NCI-H2081 treated with DMSO at 0.1 percent for 48 hours (cell line): ENCODE measurements around the gene ATG16L1.

Experiments
- DNase-seq: peaks from one replicate; lab custom pipeline; 2025; lab: John Stamatoyannopoulos, UW

Gene ATG16L1

DNA sequence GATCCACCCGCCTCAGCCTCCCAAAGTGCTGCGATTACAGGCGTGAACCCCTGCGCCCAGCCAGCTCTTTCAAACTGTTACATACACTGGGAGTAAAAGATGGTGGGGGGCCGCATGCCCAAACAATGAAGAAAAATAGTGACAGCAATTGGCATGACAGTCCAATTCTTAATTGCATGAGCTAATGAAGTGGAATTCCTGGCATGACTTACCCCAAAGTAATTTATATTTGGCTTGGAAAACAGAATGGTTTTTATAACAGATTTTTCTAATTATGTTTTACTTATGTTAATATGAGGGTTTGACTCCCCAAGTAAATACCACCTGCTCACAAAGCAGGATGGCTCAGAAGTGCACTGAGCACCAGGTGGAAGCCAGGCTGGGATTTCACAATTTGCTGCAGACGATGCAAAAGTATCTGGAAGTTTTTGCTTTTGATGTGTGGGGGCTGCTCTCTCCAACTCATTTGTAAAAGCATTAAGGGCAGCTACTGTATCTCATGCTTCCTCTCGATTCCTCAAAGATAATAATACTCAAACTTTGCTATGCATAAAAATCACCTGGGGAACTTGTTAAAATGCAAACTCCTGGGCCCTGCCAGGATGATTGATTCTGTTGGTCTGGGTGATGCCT is 24.0 kb upstream of the ATG16L1 start:
- DNase-seq: no peak

DNA sequence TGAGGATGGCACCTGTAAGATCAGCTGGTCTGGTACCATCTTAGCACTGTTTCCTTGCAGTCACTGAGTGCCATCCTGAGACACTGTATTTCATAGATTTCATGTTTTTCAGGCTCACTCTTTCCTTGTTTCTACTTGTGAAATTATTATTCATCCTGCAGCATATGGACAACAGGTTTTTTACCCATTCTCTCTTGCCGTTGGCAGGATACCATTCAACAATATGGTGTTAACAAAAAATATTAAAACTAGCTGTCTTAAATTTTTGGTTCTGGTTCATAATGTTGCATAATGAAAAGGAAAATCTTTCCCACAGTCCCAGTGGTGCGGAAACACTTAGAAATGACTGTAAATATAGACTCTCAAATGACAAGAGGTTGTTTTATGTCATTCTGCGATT is 23.1 kb upstream of the ATG16L1 start:
- DNase-seq: no peak

DNA sequence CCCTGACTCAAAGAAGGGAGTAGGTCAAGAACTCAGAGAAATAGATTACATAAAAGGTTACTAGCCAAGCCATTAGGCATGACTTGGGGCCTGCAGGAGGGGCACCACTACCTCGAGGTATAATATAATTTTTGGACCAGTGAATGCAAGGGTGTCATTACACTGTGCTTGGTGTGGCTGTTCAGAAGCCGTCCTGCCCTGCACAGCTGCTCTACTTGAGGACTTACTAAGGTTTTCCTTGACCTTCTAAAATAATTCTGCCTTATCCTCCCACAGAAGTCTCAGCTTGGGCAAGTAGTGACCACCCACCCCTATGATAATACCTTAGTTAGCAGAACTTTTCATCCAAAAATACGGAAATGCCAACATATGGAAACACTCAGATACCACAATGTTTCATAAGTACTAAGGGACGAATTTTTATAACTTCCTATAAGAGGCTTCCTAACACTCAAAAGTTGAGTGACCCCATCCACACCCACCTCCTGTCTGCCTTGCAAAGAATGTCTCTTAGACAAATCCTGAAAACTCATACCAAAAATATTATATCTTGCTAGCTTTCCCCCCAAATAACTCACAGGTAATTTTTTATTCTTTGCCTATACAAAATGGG is 17.7 kb upstream of the ATG16L1 start:
- DNase-seq: no peak

DNA sequence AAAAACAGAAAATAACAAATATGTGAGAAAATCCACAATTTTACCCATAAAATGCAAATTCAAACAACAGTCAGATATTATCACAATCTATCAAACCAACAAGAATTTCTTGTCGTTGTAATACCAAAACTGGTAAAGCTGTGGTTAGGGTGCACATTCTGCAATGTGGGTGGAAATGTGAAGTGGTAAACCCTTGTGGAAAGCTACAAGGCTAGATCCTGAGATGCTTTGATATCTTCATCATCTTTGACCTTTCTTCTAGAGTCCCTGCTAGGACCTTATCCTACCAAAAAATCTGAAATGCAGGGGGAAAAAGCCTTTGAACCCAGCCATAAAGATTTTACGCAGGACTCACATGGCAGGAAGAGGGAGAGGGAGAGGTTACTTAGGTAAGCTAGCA is 17.2 kb upstream of the ATG16L1 start:
- no peak for DNase-seq

DNA sequence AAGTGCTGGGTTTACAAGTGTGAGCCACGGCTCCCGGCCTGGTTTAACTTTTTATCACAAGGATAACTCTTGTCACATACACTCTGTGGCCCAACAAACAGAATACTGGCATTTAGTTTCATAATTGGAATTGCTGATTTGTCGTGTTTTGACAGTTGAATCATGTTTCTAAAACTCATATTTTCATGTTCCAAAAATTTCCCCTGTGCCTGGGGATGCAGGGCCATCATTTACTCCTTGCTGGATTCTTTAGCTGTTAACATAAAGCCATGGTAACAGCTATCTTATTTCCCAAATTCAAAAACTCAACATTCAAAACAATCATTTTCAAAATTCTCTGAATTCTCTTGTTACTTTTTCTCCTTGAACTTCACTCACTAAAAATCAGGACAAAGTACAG is 16.5 kb upstream of the ATG16L1 start:
- DNase-seq: no peak

DNA sequence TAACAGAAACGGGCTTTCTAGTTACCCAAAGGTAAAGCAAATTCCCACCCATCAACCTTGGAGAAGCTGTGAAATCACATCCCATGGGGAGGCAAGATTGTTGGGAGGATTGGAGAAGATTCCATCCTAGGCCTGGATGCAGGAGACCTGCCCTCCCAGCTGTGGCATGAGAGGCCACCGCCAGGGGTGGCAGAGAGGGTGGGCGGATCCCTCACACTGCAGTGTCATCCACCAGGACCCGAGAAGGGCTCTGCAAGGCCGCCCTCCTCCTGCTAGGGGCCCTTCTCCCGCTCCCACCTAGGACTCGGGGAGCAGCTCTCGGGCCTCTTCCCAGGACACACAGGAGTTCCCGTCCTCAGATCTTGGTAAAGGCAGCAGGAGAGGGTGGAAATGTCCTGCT is 15.5 kb upstream of the ATG16L1 start:
- no peak for DNase-seq

DNA sequence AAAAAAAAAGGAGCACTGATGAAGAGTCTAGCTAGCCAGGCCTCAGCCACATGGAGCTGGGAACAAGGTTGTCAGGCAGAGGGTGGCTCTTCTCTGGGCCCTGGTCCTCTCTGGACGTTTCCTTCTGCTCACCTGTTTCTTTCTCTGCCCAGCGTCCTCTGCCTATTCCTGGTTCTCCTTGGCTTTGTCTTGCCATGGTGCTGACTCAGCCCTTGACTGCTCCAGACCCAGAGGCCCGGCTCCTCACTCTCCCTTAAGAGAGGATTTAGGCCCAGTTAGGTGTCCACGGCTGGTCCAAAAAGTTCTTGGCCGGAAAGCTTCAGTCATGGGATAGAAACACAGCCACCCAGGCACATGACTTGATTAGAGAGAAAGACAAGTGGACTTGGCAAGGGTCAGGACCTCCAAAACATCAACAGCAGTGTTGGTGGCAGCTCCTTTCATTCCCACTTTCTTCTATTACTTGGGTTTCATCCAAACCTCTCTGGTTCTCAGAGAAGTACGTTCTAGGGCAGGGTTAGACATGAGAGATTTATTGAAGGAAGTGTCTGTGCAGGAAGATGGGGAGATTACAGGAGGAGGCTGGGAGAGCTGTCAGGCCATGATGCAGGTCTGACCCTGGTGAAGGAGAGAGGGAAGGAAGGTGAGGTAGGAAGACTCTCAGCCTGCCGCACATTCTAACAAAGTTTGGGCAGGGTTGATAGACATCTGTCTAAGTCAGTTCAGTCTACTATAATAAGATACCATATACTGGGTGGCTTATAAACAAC is 14.5 kb upstream of the ATG16L1 start:
- DNase-seq: no peak

DNA sequence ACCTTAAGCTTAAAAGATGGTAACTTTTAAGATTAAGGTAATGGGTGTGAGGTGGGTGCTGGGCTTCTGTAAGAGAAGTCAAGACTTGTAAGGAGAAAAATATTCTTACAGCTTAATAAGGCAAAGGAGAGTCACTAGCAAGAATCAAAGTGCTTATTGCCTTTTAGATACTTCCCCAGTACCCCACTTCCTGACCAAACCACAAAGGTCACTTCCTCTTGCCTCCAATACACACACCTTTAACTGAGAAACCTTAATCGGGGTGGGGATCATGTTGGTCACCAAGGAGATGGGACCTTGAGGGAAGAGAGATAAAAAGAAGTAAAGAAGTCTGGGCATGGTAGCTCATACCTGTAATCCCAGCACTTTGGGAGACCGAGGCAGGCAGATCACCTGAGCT is 10.6 kb upstream of the ATG16L1 start:
- no peak for DNase-seq

DNA sequence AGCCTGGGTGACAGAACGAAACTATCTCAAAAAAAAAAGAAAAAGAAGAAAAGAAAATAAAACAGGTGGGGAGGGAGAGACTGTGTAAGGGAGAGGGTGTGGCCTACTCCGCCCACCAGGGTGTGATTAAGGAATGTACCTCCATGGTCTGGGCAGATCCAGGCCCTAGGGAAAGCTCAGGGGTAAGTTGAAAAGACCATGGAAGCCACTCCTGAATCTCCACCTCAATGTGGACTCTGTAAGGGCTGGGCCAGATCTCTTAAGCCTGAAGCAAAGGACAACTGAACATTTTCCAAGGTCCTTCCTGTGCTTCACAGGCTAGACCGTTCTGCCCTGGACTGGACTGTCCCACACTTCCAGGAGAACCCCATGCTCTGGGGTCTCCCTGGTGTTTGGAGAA is 9.7 kb upstream of the ATG16L1 start:
- no peak for DNase-seq

DNA sequence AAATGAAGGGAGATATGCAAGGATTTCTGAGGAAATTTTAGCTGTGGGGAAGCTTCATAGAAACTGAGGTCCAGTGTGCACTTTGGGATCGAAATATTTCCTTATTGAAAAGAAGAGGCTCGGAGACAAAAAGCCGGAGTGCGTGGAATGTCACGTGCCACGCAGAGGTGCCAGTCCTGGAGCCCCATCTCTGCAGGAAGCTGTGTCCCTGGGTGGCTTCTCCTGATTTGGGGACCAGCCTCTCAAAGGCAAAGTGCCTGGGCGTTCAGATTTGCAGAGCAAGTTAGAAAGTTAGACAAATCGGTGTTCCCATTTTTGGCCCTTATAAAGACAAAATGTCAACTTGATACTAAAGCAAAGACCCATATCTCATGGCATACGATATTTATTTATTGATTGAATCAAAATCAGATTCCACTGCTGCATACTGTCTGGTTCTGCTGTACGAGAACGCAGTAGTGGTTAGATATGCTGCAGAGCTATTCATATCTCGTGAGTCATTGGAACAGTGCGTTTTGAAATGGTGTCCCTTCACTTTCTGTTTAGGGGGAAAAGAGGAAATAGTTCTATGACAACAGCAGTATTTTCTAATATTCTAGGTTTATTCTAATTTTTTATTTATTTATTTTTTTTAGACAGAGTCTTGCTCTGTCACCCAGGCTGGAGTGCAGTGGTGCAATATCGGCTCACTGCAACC is 9.1 kb upstream of the ATG16L1 start:
- DNase-seq: no peak

DNA sequence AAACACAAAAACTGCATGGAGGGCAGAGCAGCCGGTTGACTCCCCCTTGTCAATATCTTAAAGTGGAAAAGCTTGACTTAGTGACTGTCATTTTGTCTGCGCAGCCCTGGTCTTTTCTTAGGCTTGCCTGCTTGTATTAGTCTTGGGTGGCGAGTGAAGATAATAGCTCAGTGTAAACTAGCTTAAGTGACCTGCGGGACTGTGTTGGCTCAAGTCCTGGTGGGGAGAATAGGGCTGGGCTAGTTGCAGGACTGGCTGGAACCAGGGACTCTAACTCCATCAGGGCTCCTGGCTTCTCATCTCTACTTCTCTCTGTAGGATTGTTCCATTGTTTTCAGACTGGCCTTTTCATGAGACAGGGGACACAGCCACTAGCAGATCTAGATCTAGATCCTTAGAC is 8.1 kb upstream of the ATG16L1 start:
- no peak for DNase-seq

DNA sequence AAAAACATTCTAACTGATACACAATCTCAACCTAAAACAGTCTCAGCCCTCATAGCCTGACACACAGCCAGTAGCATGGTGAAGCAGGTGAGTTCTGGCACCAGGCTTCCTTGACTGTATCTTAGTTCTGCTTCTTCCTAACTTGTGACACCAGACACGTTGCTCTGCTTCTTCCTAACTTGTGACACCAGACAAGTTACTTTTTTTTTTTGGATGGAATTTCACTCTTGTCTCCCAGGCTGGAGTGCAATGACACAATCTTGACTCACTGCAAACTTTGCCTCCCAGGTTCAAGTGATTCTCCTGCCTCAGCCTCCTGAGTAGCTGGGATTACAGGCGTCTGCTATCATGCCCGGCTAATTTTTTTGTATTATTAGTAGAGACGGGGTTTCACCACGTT is 6.7 kb upstream of the ATG16L1 start:
- DNase-seq: no peak

DNA sequence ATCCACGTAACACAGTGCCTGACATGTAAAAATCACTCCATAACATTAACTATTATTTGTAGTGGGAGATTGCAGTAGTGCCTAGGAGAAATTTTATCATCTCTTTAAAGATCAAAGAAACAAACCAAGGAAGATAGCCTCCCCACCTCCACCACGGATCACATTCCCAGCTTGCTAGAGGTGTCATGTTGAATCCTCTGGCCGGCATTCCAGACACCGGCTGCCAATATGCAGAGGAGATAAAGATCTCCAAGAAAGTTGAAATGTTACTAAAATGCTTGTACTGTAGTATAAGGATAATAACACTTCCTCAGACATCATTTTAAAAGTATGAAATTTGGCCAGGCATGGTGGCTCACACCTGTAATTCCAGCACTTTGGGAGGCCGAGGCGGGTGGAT is 6.1 kb upstream of the ATG16L1 start:
- no peak for DNase-seq

DNA sequence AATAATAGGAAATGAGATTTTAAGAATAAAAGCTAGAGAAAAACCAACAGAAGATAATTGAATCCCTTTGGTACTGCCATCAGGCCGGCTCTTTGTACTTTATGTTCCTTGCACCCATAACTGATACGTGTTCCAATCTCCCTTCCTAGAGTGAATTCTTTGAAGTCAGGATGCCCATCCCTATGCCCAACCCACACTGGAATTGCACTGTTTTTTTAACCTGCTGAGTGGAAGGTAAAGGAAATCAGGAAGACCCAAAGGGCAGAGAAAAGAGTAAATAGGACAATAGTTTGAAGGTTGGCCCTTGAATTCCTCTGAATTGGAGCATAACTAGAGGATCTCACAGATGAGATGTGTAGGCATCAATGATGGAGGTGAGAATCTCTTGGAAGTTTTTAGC is 4.4 kb upstream of the ATG16L1 start:
- DNase-seq: no peak

DNA sequence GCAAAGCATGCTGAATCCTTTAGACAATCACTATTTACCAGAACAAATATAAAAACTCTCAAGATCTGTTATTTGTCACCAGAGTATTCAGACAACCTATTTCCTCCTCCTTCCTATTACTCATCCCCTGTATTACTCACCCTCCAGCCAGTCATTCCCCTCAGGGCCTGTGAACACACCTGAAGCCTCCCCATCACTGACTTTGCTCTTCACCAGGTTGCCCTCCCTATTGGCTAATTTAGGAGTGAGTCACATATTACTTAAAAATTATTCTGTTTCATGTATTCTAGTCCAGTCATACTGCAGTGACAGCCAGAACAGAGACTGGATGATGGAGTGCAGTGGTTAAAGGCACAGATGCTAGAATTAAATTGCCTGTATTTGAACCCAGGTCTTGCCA is 3.7 kb upstream of the ATG16L1 start:
- no peak for DNase-seq

DNA sequence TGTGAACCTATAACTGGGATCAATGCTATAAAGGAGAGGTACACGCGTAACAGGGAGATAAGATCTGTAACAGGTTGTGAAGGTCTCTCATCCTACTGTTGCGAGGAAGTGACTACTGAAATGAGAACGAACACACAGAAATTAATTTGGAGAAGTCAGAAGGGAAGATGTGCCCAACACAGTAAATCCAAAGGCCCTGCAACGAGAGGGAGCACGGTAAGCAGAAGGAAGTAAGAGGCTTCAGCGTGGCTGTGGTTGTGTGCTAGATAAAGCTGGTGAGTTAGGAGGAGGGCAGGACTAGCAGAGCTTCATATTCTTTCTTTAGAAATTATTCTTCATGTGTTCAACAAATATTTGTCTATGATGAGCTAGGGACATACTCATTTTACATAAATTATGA is 2.5 kb upstream of the ATG16L1 start:
- DNase-seq: no peak

DNA sequence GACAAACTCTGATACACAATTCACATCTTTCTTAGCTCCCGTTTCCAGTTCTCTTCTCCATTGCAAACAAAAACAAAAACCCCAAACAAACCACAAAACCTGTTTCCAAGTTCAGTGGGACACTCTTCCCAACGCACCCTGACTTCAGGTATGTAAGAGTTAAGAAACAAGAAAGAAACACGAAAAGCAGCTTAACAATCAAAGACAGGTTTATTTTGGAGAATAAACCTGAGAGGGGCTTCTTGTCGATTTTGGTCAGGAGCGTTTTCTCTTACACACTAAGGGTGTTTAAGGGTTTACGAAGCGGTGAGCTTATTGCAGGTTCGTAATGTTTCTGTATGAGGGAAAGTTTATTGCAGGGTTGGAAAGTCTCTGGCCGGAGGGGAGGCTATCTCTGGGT is 905 bp upstream of the ATG16L1 start:
- DNase-seq: no peak

DNA sequence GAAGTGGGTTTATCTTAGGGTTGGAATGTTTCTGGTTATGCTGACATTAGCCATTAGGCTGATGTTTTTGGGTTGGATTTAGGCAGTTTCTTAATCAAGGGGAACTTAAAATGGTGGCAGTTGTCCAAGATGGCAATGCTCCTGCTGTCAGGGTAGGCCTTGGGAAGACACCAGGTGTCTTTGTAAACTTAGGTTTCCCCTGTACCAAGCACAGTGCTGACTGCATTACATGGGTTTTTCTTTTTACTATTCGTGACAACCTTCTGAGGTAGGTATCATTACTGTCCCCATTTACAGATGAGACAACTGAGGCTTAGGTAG is 528 bp upstream of the ATG16L1 start:
- no peak for DNase-seq

DNA sequence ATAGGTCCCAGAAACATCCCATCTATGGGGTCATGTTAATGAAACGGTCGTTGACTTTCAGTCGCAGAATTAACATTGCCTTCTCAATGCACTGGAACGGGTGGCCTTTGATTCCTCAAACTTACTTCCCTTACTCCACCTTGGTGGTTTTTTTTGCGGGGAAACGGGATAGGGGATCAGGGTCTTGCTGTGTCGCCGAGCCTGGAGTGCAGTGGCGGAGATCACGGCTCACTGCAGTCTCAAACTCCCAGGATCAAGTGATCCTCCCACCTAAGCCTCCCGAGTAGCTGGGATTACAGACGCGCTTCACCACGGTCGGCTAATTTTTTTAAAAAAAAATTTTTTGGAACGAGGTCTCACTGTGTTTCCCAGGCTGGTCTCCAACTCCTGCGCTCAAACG is 754 bp downstream of the ATG16L1 start:
- DNase-seq: no peak

DNA sequence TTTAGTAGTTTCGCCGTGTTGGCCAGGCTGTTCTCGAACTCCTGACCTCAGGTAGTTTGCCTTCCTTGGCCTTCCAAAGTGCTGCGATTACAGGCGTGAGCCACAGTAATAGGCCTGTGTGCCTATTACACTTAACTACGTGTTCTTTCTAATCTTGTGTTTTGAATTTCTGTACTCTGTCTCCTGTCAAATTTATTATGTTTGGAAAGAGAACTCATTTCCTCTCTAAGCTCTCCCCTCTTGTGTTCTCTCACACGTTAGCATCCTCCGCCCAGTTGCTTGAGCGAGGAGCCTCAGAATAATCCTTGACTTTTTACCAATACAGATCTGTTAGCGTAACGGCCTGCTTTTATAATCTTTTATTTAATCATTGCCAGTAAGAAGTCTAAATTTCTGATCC is 3.7 kb downstream of the ATG16L1 start:
- DNase-seq: no peak

DNA sequence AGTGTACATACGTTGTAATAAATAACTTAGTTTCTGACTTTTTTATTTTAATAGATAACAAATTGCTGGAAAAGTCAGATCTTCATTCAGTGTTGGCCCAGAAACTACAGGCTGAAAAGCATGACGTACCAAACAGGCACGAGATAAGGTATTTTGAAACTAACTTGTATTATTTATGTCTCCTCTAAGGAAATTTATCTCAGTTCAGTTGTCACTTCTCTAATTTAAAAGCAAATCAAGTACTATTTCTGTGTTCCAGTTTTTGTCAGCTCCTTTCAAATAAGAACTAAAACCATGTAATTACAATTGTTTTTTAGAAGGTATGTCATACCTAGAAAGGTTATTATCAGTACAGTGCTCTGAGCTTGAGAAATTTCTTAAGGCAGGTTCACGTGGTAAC is 4.6 kb downstream of the ATG16L1 start:
- DNase-seq: no peak

DNA sequence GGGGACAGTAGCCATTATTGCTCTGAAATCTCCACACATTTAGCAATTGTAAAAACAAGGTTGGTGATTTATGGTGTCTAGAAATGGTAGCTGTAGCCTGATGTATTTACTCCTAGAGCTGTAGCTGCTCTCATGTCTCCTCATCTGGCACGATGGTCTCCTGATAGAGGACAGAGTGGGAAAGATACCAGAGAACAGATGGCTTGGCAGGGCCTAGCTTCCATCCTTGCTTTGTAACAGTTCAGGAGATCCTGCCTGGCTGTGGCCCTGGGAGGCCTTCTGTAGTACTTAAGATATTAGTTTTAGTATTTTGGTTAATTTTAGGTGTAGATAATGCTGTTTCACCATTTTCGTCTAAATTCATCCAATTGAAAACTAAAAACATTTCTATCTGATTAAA is 6.7 kb downstream of the ATG16L1 start:
- no peak for DNase-seq

DNA sequence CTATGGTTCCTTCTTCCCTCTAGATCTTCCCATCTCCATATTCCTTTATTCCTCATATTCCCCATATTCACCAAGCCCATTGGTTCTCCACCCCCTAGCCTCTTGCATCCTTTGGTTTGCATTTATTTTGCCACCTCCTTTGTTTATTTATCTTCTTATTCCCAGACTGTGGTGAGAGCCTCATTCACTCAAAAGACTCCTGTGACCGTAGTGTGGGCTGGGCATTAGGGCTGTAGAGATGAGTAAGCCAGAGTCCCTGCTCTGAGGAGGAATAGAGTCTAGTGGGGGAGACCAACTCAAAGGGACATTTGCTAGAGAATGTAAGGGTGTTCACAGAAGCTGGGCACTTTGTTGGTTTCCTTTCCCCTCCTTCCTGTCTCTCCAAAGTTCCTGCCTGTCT is 8.3 kb downstream of the ATG16L1 start:
- no peak for DNase-seq
